ENCODE results near the gene MIOX.

DNA sequence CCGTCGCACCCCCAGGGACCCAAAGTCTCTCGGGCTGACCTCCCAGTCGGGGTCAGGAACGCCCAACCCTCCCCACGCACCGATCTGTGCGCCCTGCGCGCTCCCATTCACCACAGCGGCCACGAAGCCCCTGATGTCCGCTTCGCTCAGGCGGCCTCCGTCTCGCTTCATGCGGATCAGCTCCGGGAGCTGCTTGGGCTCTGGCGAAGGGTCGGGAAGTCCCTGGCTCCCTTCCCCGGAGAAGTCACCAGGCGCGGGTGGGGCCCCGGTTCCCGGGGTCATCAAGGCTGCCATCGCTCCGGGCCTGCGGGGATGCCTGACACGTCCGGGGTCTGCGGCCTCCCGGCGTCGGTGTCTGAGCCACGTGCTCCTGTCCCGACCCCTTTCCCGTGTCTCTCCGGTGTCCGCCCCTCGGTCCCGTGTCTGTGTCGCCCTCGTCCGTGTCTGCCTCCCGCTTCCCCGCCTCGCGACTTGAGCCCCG, 42.8 kb downstream of the MIOX start:
- TF ChIP-seq, protein P1, sequence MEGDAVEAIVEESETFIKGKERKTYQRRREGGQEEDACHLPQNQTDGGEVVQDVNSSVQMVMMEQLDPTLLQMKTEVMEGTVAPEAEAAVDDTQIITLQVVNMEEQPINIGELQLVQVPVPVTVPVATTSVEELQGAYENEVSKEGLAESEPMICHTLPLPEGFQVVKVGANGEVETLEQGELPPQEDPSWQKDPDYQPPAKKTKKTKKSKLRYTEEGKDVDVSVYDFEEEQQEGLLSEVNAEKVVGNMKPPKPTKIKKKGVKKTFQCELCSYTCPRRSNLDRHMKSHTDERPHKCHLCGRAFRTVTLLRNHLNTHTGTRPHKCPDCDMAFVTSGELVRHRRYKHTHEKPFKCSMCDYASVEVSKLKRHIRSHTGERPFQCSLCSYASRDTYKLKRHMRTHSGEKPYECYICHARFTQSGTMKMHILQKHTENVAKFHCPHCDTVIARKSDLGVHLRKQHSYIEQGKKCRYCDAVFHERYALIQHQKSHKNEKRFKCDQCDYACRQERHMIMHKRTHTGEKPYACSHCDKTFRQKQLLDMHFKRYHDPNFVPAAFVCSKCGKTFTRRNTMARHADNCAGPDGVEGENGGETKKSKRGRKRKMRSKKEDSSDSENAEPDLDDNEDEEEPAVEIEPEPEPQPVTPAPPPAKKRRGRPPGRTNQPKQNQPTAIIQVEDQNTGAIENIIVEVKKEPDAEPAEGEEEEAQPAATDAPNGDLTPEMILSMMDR (IDR thresholded peaks at IDR 0.05) = no peak
- TF ChIP-seq POLR2A (IDR thresholded peaks at IDR 0.05) = no peak
